ENCODE measurements around the gene TIGIT.

DNA sequence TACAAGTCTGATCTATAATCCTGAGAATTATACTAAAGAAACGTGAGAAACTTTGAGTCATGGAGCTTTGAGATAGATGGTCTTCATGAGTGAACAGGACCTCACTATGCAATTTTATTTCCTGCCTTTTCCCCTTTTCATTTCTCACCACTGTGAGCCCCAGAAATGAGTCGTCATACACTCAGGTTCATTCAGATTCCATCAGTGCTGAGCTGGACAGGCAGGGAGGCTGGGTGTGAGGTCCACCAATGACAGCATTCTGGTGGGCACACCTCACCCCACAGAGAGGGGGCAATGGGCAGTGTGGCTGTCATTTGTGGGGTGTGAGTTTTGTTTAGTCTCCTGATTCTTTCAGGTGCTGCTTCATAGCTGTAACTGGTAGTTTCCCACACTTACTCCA, 16.9 kb downstream of the TIGIT start:
- TF ChIP-seq ZFP30 (CRISPR knock-in tag; IDR thresholded peaks at IDR 0.05) (no peak), ZNF8 (CRISPR knock-in tag; IDR thresholded peaks at IDR 0.05) (no peak), ZNF565 (CRISPR knock-in tag; conservative IDR thresholded peaks at IDR 0.05; ENCODE audit: low read depth) (no peak), ZC3H10 (CRISPR knock-in tag; IDR thresholded peaks at IDR 0.05) (no peak), ARNTL (CRISPR knock-in tag; IDR thresholded peaks at IDR 0.05; ENCODE audit: borderline replicate concordance, low read depth) (no peak), GLIS3 (CRISPR knock-in tag; IDR thresholded peaks at IDR 0.05) (no peak), TCF4 (CRISPR knock-in tag; IDR thresholded peaks at IDR 0.05; ENCODE audit: borderline replicate concordance) (no peak), RARB (CRISPR knock-in tag; IDR thresholded peaks at IDR 0.05) (no peak), ZNF70 (CRISPR knock-in tag; IDR thresholded peaks at IDR 0.05) (no peak), ZFP3 (CRISPR knock-in tag; IDR thresholded peaks at IDR 0.05) (no peak)
- TF ChIP-seq, protein P1, sequence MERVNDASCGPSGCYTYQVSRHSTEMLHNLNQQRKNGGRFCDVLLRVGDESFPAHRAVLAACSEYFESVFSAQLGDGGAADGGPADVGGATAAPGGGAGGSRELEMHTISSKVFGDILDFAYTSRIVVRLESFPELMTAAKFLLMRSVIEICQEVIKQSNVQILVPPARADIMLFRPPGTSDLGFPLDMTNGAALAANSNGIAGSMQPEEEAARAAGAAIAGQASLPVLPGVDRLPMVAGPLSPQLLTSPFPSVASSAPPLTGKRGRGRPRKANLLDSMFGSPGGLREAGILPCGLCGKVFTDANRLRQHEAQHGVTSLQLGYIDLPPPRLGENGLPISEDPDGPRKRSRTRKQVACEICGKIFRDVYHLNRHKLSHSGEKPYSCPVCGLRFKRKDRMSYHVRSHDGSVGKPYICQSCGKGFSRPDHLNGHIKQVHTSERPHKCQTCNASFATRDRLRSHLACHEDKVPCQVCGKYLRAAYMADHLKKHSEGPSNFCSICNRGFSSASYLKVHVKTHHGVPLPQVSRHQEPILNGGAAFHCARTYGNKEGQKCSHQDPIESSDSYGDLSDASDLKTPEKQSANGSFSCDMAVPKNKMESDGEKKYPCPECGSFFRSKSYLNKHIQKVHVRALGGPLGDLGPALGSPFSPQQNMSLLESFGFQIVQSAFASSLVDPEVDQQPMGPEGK (CRISPR knock-in tag; IDR thresholded peaks at IDR 0.05; ENCODE audit: borderline replicate concordance) = no peak
